ENCODE data around the gene DNAJB9. TPM values are rescaled to one million over a fixed set of nuclear protein-coding genes. Genes with fewer than 3 reads are reported as not detected.

The DNAJB9 gene
- total RNA-seq, 1 experiment from 2014 or later: 11.1 TPM

- CTCF ChIA-PET: no interaction called here
- POLR2A ChIA-PET: no interaction called here
- ATAC-seq: no peak
- Histone ChIP-seq H3K36me3 (ENCODE audit: control insufficient read depth, insufficient read depth, low read length) (peaks cover 16% of the 10 kb centered on the region), H3K27ac (ENCODE audit: low read length) (no peak overlapping the region), H3K4me3 (ENCODE audit: low read depth in 2 of 2, low read length in 2 of 2) (no peak overlapping the region), H3K4me1 (ENCODE audit: control insufficient read depth, insufficient read depth, low read length) (peaks cover 6% of the 10 kb centered on the region; the same call in 1 of the 2 replicates), H3K9me3 (ENCODE audit: control insufficient read depth, insufficient read depth, low read depth, low read length) (no peaks in the 10 kb centered on the region), H3K27me3 (ENCODE audit: control insufficient read depth, insufficient read depth, low read length) (no peaks in the 10 kb centered on the region)
- BruUV-seq (replicated peaks): no TSS peak
- no peak for DNase-seq (ENCODE audit: low read depth, low spot score)
- in situ Hi-C loops (cut with HindIII; ENCODE audit: low pct_unique_long_range_greater_than_20kb, low sequenced_read_pairs) (no loop called here), intact Hi-C loops (cut with micrococcal nuclease; ENCODE audit: unreplicated experiment) (no loop called here)
- TF ChIP-seq TCF7L2 (IDR thresholded peaks at IDR 0.05; ENCODE audit: low read depth, low read length): no peak
- no peak for TF ChIP-seq CTCF (IDR thresholded peaks at IDR 0.05)
- TF ChIP-seq POLR2AphosphoS5 (IDR thresholded peaks at IDR 0.05; ENCODE audit: low read depth, low read length): no peak
- no peak for TF ChIP-seq SIN3A (IDR thresholded peaks at IDR 0.05; ENCODE audit: borderline replicate concordance, insufficient read depth, low read depth, low read length)
- TF ChIP-seq REST (IDR thresholded peaks at IDR 0.05; ENCODE audit: insufficient read depth in 1 of 2, low read depth in 2 of 2, low read length in 1 of 2): no peak
Measured at GRCh38 chr7:108572480-108572879, 2.8 kb downstream of the DNAJB9 start.

GRCh38 chr7:108575156-108575555 is 5.5 kb downstream of the DNAJB9 start:
- Histone ChIP-seq H3K9me3 (ENCODE audit: control insufficient read depth, insufficient read depth, low read depth, low read length) (no peaks in the 10 kb centered on the region), H3K4me1 (ENCODE audit: control insufficient read depth, insufficient read depth, low read length) (peaks cover 6% of the 10 kb centered on the region; the same call in 1 of the 2 replicates), H3K27me3 (ENCODE audit: control insufficient read depth, insufficient read depth, low read length) (no peaks in the 10 kb centered on the region), H3K36me3 (ENCODE audit: control insufficient read depth, insufficient read depth, low read length) (peaks cover 12% of the 10 kb centered on the region), H3K27ac (ENCODE audit: low read length) (no peak overlapping the region), H3K4me3 (ENCODE audit: low read depth in 2 of 2, low read length in 2 of 2) (no peak overlapping the region)
- no peak for ATAC-seq
- no TSS peak for BruUV-seq (replicated peaks)
- intact Hi-C loops (cut with micrococcal nuclease; ENCODE audit: unreplicated experiment): no loop called here
- no peak for TF ChIP-seq CTCF (IDR thresholded peaks at IDR 0.05)
- TF ChIP-seq TCF7L2 (IDR thresholded peaks at IDR 0.05; ENCODE audit: low read depth, low read length): no peak
- TF ChIP-seq SIN3A (IDR thresholded peaks at IDR 0.05; ENCODE audit: borderline replicate concordance, insufficient read depth, low read depth, low read length): no peak
- no peak for TF ChIP-seq POLR2AphosphoS5 (IDR thresholded peaks at IDR 0.05; ENCODE audit: low read depth, low read length)
- TF ChIP-seq REST (IDR thresholded peaks at IDR 0.05; ENCODE audit: insufficient read depth in 1 of 2, low read depth in 2 of 2, low read length in 1 of 2): no peak
- ChIA-PET CTCF (no interaction called here), POLR2A (no interaction called here)
- no peak for DNase-seq (ENCODE audit: low read depth, low spot score)
- in situ Hi-C loops (cut with HindIII; ENCODE audit: low pct_unique_long_range_greater_than_20kb, low sequenced_read_pairs): no loop called here
